Stimulated activated CD8-positive, alpha-beta memory T cell treated with anti-CD3 and anti-CD28 coated beads, Interleukin-15, amount 100 ng/mL, for 4 hours (primary cell): ENCODE data around the gene C19orf67.

Experiments
- DNase-seq, 2 donors: peaks; one replicate each; pipeline ENCODE4 v3.0.0-alpha.2; 2020; ENCODE audit warnings: low read depth in 2 of 2

The C19orf67 gene

DNA sequence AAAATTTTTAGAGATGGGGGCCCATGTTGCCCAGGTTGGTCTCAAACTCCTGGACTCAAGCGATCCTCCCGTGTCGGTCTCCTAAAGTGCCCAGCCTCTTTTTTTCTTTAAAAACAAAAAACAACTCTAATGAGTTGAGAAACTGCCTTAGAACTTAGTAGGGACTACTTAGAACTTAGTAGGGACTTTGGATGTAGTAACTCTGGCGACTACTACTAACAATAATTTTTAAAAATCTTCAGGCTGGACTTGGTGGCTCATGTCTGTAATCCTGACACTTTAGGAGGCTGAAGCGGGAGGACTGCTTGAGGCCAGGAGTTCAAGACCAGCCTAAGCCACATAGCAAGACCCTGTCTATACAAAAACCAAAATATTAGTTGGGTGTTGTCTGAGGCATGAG, 515 bp upstream of the C19orf67 start:
- DNase-seq, result no peak

- no peak for DNase-seq
These were observed 3.0 kb downstream of the C19orf67 start for GRCh38 chr19:14082675-14082960.

GRCh38 chr19:14081797-14082674, 3.5 kb downstream of the C19orf67 start:
- DNase-seq, result no peak

DNA sequence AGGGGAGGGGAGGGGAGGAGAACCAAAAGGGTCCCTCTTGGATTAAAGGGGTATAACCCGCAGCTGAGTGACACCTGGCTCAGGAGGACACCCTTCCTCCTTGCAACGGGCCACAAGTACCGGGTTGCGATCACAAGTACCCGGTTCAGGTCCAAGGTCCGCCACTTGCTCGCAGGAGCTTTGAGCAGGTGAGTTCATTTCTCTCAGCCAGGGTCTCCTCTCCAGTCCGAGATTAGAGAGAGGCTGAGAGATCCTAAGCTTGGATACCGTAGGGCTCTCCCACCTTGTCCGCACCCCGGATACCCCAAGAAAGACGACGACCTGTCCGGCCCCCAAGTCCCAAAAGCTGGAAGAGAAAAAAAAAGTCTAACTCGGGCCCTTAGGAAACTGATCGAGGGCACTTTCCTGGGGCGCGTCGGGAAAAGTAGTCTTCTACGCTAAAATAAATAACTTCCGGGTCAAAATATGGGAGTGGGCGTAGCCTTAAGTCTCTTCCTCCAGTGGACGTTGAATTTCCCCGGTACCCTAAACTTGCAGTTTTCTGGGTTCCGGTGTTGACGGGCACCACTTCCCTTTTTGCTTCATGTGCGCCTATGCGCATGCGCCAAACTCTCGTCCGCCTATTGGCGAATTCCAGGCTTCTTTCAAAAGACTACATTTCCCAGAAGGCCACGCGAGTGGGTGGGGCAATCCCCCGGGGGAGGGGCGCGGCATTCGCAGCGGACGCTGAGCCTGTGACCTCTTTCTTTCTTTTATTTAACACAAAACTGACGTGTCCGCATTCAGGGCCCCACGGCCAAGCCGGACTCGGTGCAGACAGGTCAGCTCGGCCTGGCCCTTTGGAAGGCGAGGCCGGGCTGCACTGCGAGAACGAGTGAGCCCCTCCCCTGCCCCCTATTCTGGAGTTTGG, 4.4 kb downstream of the C19orf67 start:
- DNase-seq, result peak; percentile 97 to 99

DNA sequence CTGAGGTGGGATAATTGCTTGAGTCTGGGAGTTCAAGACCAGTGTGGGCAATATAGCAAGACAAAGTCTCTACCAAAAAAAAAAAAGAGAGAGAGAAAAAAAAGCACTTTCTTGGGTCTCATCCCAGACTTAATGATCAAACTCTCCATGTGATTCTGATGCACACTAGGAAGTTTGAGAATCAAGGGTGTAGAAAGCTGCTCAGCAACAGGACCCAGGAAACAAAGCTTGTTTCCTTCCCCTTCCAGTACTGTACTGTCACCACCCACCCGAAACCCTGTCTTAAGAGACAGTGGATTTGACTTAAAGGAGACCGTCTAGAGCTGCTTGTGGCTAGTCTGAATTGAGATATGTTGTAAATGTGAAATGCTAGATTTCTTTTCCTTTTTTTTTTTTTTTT, 7.2 kb downstream of the C19orf67 start:
- DNase-seq, result no peak

DNA sequence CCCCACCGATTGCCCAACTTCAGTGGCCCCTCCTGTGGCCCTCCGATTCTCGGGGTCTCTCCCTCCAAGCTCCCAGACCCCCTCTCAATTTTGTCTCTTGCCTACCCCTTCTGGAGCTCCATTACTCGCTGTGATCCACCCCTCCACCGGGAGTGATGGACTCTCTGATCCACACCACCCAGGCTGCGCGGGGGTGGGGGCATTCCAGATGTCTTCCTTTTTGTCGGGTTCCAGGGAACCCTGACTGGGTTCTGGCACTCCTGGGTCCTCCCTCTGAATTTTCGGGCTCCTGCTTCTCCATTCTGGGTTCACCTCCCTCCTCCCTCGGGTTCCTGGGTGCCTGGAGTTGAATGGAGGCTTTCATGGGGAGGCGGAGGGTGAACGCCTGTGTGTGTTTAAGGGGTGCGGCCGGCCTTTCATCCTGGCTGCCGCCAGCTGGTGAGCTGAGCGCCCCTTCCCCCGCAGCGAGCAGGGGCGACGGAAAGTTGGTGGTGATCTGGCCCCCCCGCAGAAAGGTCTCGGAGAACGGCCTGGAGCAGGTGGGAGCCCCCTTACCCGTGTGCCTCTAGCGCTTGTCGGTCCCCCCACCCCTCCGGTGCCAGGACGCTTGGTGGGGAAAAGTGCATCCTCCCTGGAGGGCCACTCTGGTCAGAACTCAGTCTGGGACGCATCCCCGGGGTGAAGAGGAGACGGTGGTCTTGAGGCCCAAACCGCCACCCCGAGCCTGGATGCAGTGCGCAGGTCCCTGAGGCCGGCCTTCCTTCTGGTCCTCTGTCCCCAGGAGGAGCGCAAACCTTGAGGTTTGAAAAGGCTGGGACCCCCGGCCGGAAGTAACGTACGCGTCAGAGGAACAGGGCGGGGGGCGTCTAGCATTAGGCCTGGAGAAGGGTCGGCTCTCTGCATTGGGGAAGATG, 11.4 kb downstream of the C19orf67 start:
- DNase-seq, result no peak

GRCh38 chr19:14073261-14073924, 12.2 kb downstream of the C19orf67 start:
- peak; percentile 39 to 60 for DNase-seq

DNA sequence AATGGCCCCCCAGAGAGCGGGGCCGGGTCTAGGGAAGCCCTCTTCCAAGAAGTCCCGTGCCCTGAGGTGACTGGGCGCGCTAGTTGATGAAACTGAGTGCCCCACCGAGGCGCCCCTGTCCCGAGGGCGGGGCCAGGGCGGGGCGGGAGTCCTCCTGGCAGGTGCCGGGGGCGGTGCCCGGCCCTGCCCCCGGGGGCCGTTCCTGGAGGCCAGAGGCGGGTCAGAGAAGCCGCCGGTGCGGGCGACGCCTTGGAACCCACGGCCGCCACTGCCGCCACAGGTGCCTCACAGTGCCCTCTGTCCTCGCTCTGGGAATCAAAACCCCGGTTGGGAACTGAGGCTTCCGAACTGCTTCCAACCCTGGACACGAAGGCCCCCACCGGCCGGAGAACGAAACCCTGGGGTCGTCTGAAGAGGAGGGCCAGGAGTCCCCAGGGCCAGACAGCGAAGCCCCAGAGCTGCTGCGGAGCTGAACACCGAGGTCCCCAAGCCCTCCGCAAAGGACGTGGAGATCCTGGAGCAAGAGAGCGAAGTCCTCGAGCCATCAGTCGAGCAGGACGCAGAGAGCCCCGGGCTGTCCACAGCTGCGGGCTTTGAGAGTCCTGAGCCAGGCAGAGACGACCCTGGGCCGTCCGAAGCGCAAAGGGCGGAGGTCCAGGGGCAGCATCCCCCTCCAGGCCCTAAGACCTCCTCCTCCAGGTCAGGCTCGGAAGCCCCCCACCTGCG, 12.9 kb downstream of the C19orf67 start, which contains the start of gene MISP3:
Gene MISP3, plus strand, starts transcription at position 252 of the 726 bp plus-strand sequence. CDS start 524 bp downstream, outside the sequence.
- no peak for DNase-seq

- DNase-seq, result no peak
These were observed 15.1 kb downstream of the C19orf67 start for GRCh38 chr19:14070268-14071050.

- no peak for DNase-seq
These were observed 19.4 kb downstream of the C19orf67 start for GRCh38 chr19:14066134-14066533.

- DNase-seq, result no peak
These were observed 22.5 kb downstream of the C19orf67 start for GRCh38 chr19:14063105-14063504.

DNA sequence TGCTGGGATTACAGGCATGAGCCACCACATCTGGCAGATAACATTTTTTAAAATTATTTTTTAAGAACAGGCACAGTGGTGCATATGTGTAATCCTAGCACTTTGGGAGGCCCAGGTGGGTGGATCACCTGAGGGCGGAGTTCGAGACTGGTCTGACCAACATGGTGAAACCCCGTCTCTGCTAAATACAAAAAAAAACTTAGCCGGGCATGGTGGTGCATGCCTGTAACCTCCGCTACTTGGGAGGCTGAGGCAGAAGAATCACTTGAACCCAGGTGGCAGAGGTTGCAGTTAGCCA, 23.1 kb downstream of the C19orf67 start:
- DNase-seq, result no peak

DNA sequence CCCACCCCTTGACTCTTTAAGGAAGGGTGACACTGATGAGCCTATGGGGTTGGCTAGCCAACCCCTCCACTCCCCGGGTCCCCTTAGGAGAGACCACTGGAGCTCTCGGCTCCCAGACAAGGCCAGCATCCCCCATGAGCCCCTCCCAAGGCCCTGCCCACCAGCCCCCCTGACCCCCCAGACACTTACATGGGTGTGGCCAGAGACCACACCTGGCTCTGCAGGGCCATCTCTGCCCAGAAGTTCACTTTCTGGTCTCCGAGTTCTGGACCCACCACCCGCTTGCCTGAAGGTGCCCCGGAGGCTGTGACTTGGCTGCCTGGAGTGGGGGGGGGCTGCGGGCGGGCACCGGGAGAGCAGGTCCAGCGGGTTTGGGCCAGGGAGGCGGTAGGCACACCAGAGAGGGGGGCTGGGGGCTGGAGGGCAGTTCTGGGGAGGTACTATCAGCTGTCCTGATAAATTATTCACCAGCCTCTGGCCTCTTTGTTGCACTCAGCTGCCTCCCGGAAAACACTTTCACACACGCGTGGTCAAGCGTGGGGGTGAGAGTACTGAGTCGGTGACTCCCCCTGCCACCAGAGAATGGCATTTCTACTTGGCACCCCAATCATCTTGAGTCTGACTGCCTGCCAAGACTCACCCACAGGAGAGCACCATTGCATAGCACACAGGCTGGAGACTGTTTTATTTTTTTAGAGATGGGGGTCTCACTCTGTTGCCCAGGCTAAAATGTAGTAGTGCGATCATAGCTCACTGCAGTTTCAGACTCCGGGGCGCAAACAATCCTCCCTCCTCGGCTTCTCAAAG, 23.6 kb downstream of the C19orf67 start, which contains the start of gene PALM3:
Gene PALM3, minus strand, starts transcription at position 326 of the 807 bp plus-strand sequence. Its CDS starts 96 bp downstream, at position 230.
- DNase-seq, result no peak

GRCh38 chr19:14061081-14061749, 24.4 kb downstream of the C19orf67 start:
- DNase-seq, result no peak

DNA sequence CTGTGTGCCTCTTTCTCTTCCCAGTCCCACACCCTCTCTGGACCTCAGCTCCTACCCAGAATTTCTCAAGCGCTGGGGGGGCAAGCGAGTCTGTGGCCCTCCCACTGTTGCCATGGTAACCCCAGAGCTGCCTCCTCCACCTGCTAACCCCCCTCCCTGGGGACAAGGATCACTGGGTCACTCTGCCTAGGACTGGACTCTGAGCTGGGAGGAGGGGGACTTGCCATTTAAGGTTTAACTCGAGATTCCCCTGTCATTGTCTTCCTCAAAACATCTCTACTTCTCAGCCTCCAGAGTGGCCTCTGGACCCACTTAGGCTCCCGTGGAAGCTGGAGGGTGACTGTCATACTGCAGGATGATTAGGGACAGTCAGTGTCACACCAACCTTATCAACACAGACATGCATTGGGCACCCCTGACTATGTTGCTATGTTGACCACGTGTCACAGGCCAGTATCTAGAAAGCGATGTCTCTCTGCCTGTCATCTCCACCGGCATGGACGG, 25.9 kb downstream of the C19orf67 start:
- no peak for DNase-seq

DNA sequence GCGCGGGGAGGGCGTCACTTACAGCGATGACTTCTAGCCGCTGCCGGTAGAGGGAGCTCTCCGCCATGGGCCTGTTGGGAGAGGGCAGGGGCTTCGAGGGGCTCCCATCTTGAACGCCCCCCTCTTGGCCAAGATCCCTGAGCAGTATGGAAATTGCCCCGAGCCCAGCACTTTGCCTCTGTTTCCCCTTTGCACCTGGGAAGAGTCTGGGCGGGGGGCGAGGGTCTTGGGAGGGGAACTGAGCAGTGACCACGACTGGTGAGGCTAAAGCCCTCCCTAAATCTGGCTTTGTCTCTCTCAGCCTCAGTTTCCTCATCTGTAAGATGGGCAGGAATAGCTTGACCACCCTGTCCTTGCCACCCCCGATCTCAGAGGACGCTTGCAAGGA, 26.5 kb downstream of the C19orf67 start:
- no peak for DNase-seq

- no peak for DNase-seq
These were observed 27.1 kb downstream of the C19orf67 start for GRCh38 chr19:14058182-14059092.
